CD4-positive, alpha-beta T cell treated with Interleukin-10 for 1 hour (primary cell): Measurements from ENCODE around the gene USH2A.

ENCODE experiments used
- DNase-seq: peaks from one replicate; pipeline ENCODE4 v3.0.0-alpha.2; 2020

USH2A gene

GRCh38 chr1:215665215-215665614 lies 758.0 kb downstream of the USH2A start:
- no peak for DNase-seq

GRCh38 chr1:215661033-215661432 lies 762.2 kb downstream of the USH2A start:
- DNase-seq: no peak

GRCh38 chr1:215660259-215660658 lies 763.0 kb downstream of the USH2A start:
- DNase-seq: no peak

- DNase-seq: no peak
Measured at GRCh38 chr1:215657047-215657446, 766.2 kb downstream of the USH2A start.

DNA sequence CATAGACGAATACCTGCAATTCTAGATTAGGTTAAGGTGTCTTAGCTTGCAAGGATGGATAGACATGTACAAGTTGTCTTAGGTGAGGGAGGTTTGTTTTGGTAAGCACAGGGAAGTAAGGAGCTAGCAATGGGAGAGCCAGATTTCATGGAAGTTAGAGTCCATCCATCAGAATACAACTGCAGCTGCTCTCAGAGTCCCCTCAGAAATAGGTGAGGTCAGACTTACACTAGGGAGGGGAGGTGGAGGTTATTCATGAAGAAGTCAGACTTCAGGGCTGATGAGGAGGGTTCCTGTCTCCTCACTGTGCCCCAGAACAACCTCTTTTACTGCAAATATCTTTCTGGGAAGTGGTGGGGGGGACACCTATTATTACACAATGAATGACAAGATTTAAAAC lies 770.9 kb downstream of the USH2A start:
- DNase-seq: no peak

DNA sequence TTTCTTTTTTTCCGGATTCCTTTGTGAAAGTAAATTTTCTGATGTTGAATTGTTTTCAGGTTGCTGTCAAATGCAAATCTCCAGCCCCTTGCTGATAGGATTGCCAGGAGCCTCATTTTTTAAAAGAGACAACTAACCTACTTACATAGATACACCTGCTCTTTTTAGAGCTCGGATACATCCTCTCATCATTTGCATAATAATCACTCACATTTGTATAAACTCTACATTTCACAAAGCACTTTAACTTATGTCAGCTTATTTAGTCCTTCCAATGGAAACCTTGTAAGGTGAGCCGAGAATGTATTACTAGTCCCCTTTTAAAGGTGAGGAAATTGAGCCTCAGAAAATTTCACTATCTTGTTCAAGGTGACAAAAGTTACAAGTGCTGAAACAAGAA lies 771.4 kb downstream of the USH2A start:
- DNase-seq: no peak

- no peak for DNase-seq
Measured at GRCh38 chr1:215650446-215651149, 772.6 kb downstream of the USH2A start.

GRCh38 chr1:215648957-215649356 lies 774.3 kb downstream of the USH2A start:
- no peak for DNase-seq

- DNase-seq: no peak
Measured at GRCh38 chr1:215647738-215648137, 775.5 kb downstream of the USH2A start.

GRCh38 chr1:215645861-215646260 lies 777.4 kb downstream of the USH2A start:
- no peak for DNase-seq

DNA sequence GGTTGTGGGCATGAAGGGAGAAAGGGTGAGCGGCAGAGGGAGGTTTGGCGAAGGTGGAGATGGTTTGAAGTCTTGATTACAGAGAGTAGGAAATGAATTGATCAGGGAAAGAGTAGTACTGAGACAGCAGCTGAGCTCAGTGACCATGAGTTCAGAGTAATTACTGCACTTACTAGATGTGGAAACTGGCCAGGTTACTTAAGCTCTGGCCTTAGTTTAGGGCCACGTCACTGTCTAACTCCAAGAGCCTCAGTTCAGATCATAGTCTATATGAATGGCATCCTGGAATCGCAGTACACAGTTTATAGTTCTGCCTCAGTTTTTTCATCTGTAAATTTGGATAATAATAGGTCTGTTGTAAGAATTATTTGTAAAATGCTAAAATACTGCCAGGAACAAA lies 778.1 kb downstream of the USH2A start:
- no peak for DNase-seq

DNA sequence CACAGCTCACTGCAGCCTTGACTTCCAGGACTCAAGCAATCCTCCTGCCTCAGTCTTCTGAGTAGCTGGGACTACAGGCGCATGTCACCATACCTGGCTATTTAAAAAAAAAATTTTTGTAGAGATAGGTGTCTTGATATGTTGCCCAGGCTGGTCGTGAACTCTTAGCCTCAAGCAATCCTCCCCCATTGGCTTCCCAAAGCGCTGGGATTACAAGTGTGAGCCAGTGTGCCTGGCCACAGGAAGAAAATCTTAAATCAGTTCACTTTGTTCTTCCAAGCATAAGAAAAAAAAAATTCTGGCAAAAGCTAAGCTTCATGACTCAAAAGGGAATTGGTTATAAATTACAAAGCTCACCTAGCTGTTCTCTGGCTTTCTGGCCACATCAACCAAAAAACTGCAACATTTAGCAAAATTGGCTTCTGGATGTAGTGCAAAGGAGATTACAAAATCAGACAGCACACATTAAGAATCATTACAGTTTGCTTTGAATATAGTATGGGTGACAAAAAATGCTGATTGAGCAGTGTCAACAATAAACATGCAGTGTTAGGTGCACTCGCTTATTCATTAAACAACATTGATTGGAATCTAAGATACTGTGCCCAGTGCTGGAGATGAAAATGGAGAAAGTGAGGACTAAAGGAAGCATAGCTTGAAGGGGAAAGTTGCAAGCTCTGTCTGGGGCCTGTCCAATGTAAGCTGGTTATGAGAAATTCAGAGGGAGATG lies 779.5 kb downstream of the USH2A start:
- no peak for DNase-seq

DNA sequence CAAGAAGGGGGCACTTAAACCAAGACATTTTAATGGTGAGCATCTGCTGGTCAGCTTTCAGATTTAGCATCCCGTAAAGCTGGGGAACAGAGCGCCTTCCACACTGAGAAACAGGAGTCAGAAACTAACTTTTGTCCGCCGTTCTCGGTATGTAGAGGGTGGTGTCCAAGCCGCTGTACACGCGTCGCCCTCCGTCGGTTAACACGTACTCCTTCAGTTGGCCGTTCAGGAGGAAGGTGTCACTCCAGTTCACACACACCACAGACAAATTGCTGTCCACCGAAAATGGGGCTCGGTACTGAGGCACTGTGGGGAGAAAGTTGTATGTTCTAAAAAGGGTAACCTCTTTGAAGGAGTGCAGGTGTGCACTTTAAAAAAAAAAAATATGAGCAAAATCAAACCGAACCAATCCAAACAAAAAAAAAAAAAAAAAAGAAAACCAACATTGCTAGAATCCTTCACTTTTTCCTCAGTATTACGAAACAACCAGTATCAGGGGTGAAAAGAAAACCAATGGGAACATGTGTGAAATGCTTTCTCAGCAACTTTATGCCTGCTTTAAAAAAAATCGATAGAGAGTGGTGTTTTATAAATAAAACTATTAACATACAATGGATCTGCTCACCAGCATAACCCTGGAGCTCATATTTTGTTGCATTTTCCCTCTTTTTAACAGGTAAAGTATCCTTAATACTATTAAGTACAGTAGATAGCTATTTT lies 782.7 kb downstream of the USH2A start:
- DNase-seq: no peak

GRCh38 chr1:215637041-215637573 lies 786.1 kb downstream of the USH2A start:
- no peak for DNase-seq

GRCh38 chr1:215636258-215636965 lies 786.8 kb downstream of the USH2A start:
- no peak for DNase-seq

DNA sequence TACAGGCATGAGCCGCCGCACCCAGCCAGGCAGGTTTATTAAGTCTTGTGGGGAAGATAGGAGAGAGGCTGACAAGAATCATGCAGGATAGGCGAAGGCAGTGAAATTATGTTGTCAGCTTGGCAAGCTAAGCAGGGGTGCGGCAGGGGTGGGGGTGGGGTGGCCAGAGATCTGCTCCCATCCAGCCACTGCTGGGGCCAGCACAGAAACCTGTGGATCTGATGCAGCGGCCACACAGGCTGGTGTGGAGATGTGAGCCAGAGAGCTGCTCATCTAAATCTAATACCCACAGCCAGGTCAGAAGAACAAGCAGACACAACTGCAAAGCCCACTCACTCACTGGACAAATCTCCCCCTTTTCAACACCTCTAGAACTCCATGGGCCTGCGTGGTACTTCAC lies 787.4 kb downstream of the USH2A start:
- no peak for DNase-seq

DNA sequence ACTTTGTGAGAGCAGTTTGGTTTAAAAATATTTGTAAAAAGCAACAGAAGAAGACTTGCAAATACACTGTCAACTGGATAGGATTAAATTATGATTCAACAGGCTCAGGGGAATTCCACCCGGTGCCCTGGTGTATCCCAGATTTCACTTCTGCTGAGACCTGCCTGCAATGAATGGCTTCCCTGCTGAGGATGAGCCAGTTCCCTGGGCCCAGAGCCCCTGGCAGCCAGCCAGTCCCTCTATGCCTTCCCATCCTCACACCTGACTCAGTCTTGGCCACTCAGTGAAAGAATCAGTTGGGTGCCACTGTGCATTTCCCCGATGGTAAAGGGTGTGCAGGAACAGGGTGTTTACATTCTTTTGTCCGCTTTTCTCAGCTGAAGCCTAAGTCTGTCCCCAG lies 791.8 kb downstream of the USH2A start:
- no peak for DNase-seq

GRCh38 chr1:215631040-215631439 lies 792.2 kb downstream of the USH2A start:
- no peak for DNase-seq

- no peak for DNase-seq
Measured at GRCh38 chr1:215625949-215626348, 797.3 kb downstream of the USH2A start.

DNA sequence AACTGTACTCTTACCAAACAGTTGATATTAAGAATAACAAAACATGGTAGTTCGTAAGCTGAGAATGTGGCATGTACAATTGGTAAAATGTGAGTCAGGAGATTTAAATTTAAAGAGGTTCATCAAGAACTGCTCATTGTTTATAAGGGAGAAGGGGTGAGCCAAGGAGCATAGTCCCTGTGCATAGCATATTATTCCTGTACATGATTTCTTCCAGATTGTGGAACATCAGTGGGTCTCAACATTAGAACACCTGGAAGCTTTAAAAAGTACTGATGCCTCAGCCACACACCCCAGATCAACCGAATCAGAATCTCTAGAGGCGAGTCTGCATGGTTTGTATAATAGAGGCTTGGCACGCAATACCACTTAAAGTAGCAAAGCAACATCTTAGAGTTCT lies 800.1 kb downstream of the USH2A start:
- DNase-seq: no peak

DNA sequence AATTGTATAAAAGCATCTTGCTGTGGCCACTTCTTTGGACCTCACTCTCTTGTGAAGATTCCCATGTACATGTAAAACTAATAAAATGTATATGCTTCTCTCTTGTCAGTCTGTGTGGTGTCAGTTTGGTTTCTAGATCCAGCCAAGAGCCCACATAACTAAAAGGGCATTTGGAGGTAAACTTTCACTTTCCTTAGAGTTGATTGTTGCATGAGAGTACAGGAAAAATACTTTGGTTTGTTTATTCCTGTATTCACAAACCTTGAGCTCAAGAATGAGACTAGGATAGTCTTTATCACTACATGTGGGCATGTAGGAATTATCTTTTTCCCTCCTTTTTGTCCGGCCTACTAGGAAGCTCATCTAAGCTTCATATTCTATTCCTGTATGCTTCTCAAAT lies 805.3 kb downstream of the USH2A start:
- DNase-seq: no peak

GRCh38 chr1:215612391-215612790 lies 810.9 kb downstream of the USH2A start:
- DNase-seq: no peak

- no peak for DNase-seq
Measured at GRCh38 chr1:215608646-215609045, 814.6 kb downstream of the USH2A start.
